GM13977 (cell line): ENCODE data around the gene DIP2A.

ENCODE experiments used
- DNase-seq: peaks from one replicate; pipeline ENCODE4 v3.0.0; 2012; ENCODE audit warnings: low spot score
- CTCF ChIP-seq: IDR thresholded peaks from 2 replicates; pipeline ENCODE4 v1.5.1; 2012; ENCODE audit warnings: mild to moderate bottlenecking, control low read depth; ENCODE audit not compliant: insufficient read depth; ENCODE audit errors: extremely low read depth, missing control alignments
- in situ Hi-C: fragments of 300-500 bp; cut with MboI; formaldehyde crosslinking; loops from one replicate; pipeline ENCODE4 v1.12.0; 2022; ENCODE audit warnings: low sequenced_read_pairs, low pct_unique_long_range_greater_than_20kb, mixed read lengths, inconsistent platforms; ENCODE audit not compliant: unreplicated experiment

Gene DIP2A

GRCh38 chr21:46475296-46475695 is 16.6 kb downstream of the DIP2A start:
- in situ Hi-C loops, result no loop called here
- no peak for TF ChIP-seq CTCF
- no peak for DNase-seq

GRCh38 chr21:46477765-46478164 is 19.1 kb downstream of the DIP2A start:
- DNase-seq, result no peak
- no peak for TF ChIP-seq CTCF
- in situ Hi-C loops, result no loop called here

- no peak for TF ChIP-seq CTCF
- in situ Hi-C loops, result no loop called here
- DNase-seq, result no peak
These were observed 20.2 kb downstream of the DIP2A start for GRCh38 chr21:46478910-46479309.

- in situ Hi-C loops, result no loop called here
- TF ChIP-seq CTCF, result no peak
- no peak for DNase-seq
These were observed 21.8 kb downstream of the DIP2A start for GRCh38 chr21:46480466-46480865.

GRCh38 chr21:46482225-46482845 is 23.6 kb downstream of the DIP2A start:
- no peak for TF ChIP-seq CTCF
- DNase-seq, result no peak
- in situ Hi-C loops, result no loop called here

GRCh38 chr21:46482846-46483231 is 24.1 kb downstream of the DIP2A start:
- TF ChIP-seq CTCF, result no peak
- in situ Hi-C loops, result no loop called here
- DNase-seq, result no peak
